GM10847 (cell line): ENCODE measurements around the gene VSIG2.

Experiments used
- POLR2A ChIP-seq: IDR thresholded peaks from 2 replicates; pipeline ENCODE4 v1.6.1; 2011; ENCODE audit not compliant: insufficient read length; ENCODE audit errors: extremely low read depth

Gene VSIG2

DNA sequence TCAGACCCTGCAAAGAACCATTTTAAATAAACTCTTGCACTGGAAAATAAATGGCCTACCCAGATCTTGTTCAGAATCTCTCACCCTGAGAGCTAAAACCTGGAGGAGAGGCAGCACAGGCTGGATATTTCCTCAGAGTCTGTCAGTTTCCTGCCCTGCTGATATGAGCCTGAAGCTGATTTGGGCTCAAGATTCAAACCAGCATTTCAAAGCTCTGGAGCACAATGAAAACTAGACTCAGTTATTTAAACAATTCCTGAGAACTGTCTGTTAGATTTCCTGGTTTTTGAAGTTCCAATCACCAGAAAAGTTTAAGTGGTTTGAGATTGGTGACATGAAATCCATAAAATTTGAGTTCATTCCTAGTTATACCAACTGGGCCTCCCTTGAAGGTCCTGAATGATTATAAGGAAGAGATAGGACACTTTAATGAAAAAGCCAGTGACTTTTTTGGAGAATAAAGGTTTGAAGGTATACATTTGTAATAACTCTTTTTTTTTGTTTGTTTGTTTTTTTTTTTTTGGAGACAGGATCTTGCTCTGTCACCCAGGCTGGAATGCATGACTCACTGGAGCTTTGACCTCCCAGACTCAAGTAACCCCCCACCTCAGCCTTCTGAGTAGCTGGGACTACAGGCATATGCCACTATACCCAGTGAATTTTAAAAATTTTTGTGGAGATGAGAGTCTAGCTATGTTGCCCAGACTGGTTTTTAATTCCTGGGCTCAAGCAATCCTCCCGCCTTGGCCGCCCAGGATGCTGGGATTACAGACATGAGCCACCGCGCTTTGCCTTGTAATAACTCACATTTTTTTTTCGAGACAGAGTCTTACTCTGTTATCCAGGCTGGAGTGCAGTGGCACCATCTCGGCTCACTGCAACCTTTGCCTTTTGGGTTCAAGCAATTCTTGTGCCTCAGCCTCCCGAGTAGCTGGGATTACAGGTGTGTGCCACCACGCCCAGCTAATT is 18.0 kb upstream of the VSIG2 start:
- no peak for TF ChIP-seq POLR2A

DNA sequence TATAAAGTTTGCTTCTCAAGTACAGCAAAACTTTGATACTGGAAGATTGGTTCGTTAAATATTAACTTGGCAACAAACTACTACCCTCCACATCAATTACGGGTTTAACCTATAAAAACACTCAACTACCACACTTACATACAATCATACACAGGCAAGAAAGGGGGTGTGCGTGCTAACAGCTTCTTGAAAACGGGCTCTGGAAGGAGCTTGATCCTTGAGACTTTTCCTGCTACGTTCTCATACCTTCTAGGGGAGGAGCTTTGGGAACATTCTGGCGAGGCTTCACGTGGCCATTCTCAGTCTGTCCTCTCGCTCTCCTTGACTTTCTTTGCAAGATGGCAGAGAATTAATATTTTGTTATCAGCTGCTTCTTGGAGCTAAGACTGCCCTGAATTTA is 16.9 kb upstream of the VSIG2 start:
- TF ChIP-seq POLR2A, result no peak

DNA sequence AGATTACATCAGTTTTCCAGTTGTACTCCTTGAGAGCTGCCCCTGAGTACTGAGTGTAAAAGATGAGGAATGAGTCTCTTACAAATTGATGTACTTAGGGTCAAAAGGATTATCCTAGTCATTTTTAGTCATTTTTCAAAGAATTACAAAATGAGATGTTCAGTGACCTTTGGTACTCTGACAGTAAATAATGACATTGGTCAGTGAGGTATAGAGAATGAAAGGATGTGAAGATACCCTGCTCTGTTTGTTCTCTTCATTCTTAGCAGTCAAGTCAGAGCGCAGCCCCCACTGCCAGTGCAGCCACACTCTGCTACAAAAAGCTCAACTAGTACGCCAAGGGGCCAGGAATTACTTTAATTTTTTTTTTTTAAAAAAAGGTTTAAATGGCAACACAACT is 14.1 kb upstream of the VSIG2 start:
- TF ChIP-seq POLR2A, result no peak

DNA sequence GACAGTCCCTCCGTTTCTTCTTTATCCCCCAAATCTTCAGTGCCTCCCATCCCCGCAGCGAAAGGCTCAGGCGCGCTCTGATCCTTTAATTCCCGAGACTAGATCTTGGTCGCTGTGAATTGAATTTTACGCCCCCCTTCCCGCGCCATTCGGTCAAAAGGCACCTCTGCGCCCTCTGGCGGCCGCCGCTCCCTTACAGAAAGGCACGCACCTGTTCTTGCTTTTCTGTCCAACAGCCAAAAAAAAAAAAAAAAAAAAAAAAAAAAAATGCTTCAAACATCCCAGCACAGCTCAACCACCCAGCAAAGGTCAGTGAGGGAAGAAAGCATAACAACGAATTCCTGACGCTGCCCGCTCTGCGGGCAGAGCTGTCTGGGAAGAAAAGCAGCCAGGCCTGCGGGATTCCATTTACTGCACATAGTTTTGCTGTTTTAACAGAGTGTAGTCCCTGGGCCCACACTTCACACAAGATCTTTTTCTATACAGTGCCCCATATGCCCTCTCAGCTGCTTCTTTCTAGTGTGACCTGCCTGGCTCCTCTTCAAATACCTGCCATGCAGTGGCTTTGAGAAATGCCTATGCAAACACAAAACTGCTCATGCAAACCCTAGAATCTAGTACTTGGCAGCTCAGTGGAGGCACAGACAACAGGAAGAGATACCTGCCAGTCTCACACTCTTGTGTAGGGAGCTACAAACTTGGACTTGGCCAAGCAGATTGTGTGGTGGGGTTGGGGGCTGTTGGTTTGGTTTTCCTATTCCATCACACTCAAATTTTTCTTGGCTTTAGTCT is 11.3 kb upstream of the VSIG2 start:
- no peak for TF ChIP-seq POLR2A

DNA sequence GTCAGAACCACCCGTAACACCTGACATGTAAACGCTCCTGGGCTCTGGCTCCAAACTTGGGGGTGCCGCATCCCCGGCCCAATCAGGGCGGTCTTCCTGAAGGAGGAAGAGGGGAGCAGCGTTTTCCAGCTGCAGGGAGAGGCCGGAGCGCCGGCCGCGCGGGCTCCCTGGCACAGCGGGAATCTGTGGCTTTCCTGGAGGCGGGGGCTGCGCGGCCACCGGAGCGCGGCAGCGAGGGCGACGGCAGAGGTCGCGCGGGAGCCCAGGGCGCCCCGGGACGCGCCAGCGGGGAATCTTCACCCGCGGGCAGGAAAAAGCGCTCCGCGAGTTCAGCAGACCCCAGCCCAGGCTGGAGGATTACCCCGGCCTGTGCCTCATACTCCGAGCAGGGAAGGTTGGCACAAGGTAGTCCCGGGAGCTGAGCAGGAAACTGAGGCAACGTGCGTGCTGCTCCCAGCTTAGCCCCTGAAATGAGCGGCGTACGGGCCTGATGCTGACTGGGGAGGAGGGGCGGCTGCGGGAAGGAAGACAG is 10.6 kb upstream of the VSIG2 start:
- no peak for TF ChIP-seq POLR2A

DNA sequence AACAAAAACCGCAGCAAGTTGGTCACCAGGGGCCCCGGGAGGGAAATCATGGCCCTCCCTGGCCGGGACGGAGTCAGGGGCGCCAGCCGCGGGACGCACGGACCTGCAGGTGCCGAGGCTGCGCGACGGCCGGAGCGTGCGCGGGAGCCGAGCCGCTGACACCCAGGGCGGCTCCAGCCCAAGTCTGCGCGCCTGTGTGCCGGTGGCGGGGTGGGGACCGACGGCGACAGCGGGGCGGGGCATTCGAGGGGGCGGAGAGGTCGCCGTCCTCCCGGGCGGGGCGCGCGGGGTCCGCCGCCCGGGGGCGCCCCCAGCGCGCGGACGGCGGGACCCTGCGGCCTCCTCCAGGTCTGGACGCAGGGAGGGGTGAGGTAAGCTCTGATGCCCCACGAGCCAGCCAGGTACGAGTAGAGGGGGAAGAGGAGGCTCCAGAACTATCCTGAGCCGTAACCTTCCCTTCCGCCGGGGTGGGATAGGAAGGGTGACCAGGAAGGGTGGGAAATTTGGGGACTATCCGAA is 10.1 kb upstream of the VSIG2 start, which contains the start of gene ESAM:
Gene ESAM, minus strand, starts transcription at position 186 of the 519 bp plus-strand sequence. Its CDS starts 136 bp downstream, at position 50.
- TF ChIP-seq POLR2A, result peak; percentile 96

DNA sequence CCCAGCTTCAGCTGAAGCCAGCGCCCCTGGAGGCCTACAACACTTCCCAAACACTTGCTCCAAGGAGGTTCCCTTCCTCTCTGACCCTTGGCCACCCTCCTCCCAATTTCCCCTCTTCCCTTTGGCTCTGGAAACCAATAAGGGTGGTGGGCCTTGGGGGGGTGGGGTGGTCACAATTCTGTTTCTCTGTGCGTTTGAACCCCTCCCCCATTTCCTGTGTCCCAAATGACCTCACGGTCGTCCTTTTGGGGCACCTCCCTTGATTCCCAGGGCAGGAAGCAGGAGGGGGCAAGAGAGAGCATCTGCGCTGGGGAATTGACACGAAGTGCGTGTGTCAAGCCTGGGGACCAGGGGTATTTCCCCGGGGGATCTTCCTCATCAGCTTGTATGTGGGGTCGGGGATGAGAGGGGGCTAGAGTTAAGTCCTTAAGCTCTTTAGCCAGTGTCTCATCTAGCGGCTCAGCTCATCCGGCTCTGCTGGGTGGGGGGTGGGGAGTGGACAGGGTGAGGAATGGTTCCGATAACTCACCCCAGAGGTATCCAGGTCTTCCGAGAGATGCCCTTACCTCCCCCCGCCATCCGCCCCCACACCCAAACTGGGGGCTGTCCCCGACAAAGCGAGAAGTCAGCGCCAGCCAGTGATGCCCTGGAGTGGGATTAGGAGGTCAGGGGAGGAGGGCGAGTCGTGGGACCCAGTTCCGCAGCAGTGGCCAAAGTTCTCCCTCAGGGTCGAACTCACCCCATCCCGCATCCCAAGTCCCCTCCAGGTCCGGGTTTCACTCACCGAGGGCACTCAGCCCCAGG is 9.4 kb upstream of the VSIG2 start:
- TF ChIP-seq POLR2A, result no peak

DNA sequence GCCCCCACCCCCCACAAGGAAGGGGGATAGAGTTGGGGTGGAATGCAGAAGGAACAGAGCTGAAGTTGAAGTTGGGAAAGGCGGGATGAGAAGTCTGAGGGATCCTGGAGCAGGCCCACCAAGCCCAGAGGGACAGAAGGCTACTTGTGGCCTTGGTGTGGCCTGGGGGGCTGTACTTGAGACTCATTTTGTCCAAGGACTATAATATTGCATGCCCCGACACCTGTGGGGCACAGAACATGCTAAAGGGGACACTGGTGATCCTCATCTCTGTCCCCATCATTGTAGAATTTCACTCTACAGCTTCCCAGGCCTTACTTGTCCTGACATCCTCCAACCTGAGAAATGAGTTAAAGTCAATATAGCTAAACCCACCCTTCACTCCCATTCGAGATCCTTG is 8.8 kb upstream of the VSIG2 start:
- TF ChIP-seq POLR2A, result no peak

DNA sequence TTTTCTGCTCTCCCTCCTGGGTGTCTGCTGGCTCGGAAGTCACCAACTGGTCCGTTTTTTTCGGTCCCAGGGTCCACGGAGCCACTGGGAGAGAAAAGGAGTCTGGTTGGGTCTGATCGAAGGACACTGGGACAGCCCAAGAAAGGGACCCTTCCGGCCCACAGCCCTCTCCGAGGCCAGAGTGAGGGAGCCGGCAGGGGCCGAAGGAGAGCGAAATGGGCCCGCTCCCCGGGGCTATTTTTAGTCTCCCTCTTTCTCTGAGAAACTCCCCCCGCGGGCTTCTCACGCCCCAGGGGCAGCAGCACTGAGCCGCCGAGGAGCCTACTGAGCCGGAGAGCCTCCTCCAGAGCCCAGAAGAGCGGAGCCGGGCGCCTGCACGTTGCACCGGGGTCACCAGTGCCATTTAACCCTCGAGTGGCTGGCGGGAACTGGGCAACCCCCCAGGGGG is 8.2 kb upstream of the VSIG2 start:
- TF ChIP-seq POLR2A, result peak; percentile 31

DNA sequence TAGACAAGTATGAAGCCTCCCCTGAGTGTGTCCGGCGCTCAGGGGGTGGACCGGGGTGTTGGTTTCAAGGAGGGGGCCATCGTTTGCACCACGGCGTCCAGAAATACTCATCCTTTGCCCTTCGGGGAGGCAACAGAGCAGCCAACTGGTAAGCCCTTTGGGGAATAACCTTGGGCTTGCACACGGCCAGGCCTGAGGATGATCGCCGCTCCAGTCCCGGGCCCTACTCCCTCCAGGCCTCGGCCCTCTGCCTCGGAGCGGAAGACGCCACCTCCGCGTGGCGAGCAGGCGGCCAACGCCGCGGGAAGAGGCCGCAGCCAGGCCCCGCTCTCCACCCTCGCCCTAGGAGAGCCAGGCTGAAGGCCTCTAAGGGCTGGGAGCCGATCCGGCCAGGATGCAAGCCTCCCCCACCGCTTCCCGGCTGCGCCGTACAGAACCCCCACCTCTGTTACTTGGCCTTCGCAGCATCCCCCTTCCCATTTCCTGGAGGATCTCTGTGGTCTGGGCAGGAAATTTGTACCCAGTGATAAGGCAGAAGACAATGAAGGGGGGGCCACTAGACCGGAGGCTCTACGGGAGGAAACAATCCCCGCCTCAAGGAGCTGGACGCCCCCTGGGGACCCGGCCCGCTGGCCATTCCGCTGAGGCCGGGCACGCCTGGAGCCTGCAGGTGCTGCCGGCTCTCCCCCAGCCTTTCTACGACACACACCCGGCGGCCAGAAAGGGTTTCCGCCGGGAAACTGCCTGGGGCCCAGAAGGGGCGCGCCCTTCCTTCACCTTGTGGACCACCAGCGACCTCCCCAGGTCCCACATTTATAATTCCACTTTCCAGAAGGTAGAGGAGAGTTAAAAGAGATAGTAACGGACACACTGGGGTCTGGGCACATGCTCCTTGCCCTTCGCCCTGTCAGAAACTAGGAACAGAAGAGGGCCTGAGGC is 7.5 kb upstream of the VSIG2 start:
- no peak for TF ChIP-seq POLR2A

DNA sequence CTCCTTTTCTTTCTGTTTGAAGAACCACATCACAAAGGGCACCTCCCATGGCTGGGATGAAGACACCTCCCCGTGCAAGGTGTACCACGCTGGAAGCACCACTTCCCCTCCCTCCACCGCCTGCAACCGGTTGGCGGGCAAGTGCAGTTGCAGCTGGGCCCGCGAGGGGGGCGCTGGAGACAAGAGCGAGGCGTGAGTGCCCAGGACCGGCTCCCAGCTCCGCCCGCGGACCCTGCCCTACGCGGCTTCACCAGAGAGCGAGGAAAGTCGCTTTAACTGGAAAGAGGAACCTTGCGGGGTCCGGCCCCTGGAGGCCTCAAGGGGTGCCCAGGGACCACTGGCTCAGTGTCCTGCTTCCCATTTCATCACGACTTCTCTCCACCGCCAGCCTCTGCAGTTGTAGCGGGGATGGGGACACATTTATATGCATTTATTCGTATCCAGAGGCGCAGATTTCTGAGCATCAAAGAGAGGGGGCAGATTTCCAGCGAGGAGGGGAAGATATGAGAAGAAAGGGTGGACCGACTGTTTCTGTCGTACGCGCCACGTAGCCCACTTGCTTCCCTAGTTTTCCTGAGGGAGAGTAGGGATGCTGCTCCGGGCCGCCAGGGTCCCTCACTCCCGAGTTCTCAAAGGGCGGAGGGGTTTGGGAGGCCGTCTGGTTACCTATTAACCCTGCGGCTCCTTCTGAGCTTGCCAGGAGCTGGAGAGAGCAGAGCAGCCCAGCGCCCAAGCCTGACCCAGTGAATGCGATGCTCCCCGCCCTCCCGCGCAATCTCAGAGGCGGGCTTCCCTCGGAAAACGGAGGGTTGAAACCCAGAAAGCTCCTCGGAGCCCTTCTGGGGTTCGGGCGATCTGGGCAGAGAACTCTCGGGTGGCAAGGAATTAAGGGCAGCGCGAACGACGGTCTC is 6.6 kb upstream of the VSIG2 start:
- no peak for TF ChIP-seq POLR2A

DNA sequence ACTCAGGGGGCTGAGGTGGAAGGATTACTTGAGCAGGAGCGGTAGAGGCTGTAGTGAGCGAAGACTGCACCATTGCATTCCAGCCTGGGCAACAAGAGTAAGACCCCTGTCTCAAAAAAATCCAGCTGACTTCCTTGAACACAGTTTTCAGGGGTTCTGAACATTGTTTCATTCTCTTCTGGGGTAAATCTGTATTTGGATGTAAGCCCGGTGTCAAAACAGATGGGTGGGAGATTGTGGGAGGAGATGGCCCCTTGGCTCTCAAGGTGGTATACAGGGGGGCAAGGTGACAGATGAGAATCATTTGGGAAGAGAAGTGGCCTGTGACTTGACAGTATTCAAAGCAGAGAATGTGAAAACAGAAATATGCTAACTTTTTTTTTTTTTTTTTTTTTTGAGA is 5.3 kb upstream of the VSIG2 start:
- no peak for TF ChIP-seq POLR2A
